ENCODE results near the gene ATG7. TPM values are rescaled to one million over a fixed set of nuclear protein-coding genes. Genes with fewer than 3 reads are reported as not detected.

The ATG7 gene
- total RNA-seq, 4 donors from 2014 or later = 49.4 to 145 (median 82.1) TPM

GRCh38 chr3:11541321-11542303 lies 269.4 kb downstream of the ATG7 start:
- H3K36me3 ChIP-seq = peaks cover under 1% of the 10 kb centered on the region
- no peak overlapping the region for H3K27ac ChIP-seq
- H3K27me3 ChIP-seq = no peaks in the 10 kb centered on the region
- peak in 1 of 2 donors; percentile 50 for DNase-seq (ENCODE audit: low spot score in 2 of 2)
- H3K4me3 ChIP-seq = no peak overlapping the region
- 85% methylated on average over 16 of the region's 16 CpGs for WGBS
- TF ChIP-seq POLR2A (IDR thresholded peaks at IDR 0.05) (no peak), EP300 (IDR thresholded peaks at IDR 0.05) (no peak), POLR2AphosphoS5 (IDR thresholded peaks at IDR 0.05) (no peak)
- TF ChIP-seq, protein P1, sequence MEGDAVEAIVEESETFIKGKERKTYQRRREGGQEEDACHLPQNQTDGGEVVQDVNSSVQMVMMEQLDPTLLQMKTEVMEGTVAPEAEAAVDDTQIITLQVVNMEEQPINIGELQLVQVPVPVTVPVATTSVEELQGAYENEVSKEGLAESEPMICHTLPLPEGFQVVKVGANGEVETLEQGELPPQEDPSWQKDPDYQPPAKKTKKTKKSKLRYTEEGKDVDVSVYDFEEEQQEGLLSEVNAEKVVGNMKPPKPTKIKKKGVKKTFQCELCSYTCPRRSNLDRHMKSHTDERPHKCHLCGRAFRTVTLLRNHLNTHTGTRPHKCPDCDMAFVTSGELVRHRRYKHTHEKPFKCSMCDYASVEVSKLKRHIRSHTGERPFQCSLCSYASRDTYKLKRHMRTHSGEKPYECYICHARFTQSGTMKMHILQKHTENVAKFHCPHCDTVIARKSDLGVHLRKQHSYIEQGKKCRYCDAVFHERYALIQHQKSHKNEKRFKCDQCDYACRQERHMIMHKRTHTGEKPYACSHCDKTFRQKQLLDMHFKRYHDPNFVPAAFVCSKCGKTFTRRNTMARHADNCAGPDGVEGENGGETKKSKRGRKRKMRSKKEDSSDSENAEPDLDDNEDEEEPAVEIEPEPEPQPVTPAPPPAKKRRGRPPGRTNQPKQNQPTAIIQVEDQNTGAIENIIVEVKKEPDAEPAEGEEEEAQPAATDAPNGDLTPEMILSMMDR (IDR thresholded peaks at IDR 0.05) = no peak
- H3K9me3 ChIP-seq = no peaks in the 10 kb centered on the region
- H3K4me1 ChIP-seq = peaks cover 15% of the 10 kb centered on the region

- 90% methylated on average over 7 of the region's 7 CpGs for WGBS
- peak in 1 of 2 donors; percentile 55 for DNase-seq (ENCODE audit: low spot score in 2 of 2)
Measured at GRCh38 chr3:11542551-11542950, 270.4 kb downstream of the ATG7 start.

GRCh38 chr3:11543141-11543947 lies 271.1 kb downstream of the ATG7 start:
- WGBS = 94% methylated on average over 19 of the region's 19 CpGs
- Histone ChIP-seq H3K36me3 (peaks cover 4% of the 10 kb centered on the region), H3K27ac (no peak overlapping the region), H3K4me3 (no peak overlapping the region), H3K4me1 (peaks cover 15% of the 10 kb centered on the region), H3K9me3 (no peaks in the 10 kb centered on the region), H3K27me3 (no peaks in the 10 kb centered on the region)
- DNase-seq (ENCODE audit: low spot score in 2 of 2) = peak in 1 of 2 donors; percentile 58
- TF ChIP-seq EP300 (IDR thresholded peaks at IDR 0.05) (no peak), POLR2AphosphoS5 (IDR thresholded peaks at IDR 0.05) (no peak), POLR2A (IDR thresholded peaks at IDR 0.05) (no peak)
- TF ChIP-seq, protein P1 (IDR thresholded peaks at IDR 0.05) = no peak

More at GRCh38 chr3:11542551-11542950, 270.4 kb downstream of the ATG7 start:
- Histone ChIP-seq H3K9me3 (no peaks in the 10 kb centered on the region), H3K4me3 (no peak overlapping the region), H3K4me1 (peaks cover 15% of the 10 kb centered on the region), H3K27me3 (no peaks in the 10 kb centered on the region), H3K27ac (no peak overlapping the region), H3K36me3 (peaks cover 4% of the 10 kb centered on the region)
- TF ChIP-seq EP300 (IDR thresholded peaks at IDR 0.05) (no peak), POLR2A (IDR thresholded peaks at IDR 0.05) (no peak), POLR2AphosphoS5 (IDR thresholded peaks at IDR 0.05) (no peak)
- TF ChIP-seq, protein P1 (IDR thresholded peaks at IDR 0.05) = no peak

- DNase-seq (ENCODE audit: low spot score in 2 of 2) = peak in 1 of 2 donors; percentile 50
- 95% methylated on average over 5 of the region's 6 CpGs for WGBS
- Histone ChIP-seq H3K36me3 (peaks cover 4% of the 10 kb centered on the region), H3K27me3 (no peaks in the 10 kb centered on the region), H3K4me3 (no peak overlapping the region), H3K9me3 (no peaks in the 10 kb centered on the region), H3K27ac (peak overlapping the region; percentile 54), H3K4me1 (peaks cover 15% of the 10 kb centered on the region)
- TF ChIP-seq POLR2AphosphoS5 (IDR thresholded peaks at IDR 0.05) = no peak
- TF ChIP-seq, protein P1 (IDR thresholded peaks at IDR 0.05) = no peak
- no peak for TF ChIP-seq POLR2A (IDR thresholded peaks at IDR 0.05)
- no peak for TF ChIP-seq EP300 (IDR thresholded peaks at IDR 0.05)
Measured at GRCh38 chr3:11543948-11544387, 271.8 kb downstream of the ATG7 start.
